CD14-positive monocyte (primary cell): Measurements from ENCODE around the gene TRHDE. TPM values are rescaled to one million over a fixed set of nuclear protein-coding genes. Genes with fewer than 3 reads are reported as not detected.

ENCODE experiments used
- DNase-seq, 3 donors: peaks; one replicate each; pipeline ENCODE4 v3.0.0-alpha.2; 2011 to 2022
- H2AFZ ChIP-seq: 2 replicates; pipeline ENCODE4 v1.6.0; 2012; ENCODE audit warnings: mild to moderate bottlenecking, low read depth, low read length, inconsistent platforms; ENCODE audit not compliant: insufficient read depth, poor library complexity, severe bottlenecking
- H3K27ac ChIP-seq, 2 donors: 1 replicate in 1 of 2; 2 replicates in 1 of 2; pipeline ENCODE4 v1.5.1; 2012 to 2013; ENCODE audit warnings: low read length in 2 of 2, control low read depth in 1 of 2, inconsistent platforms in 1 of 2, low read depth in 1 of 2, mild to moderate bottlenecking in 1 of 2
- H3K27me3 ChIP-seq, 2 donors: one replicate each; pipeline versions ENCODE4 v1.6.0 to v1.6.1; 2011 to 2013; ENCODE audit warnings: low read length in 2 of 2; ENCODE audit not compliant: control insufficient read depth in 2 of 2, insufficient read depth in 2 of 2
- H3K36me3 ChIP-seq, 2 donors: replicated peaks in 1 of 2; 1 replicate in 1 of 2; 2 replicates in 1 of 2; pipeline versions ENCODE4 v1.5.1 to v1.6.1; 2012 to 2013; ENCODE audit warnings: low read length in 2 of 2, control low read depth in 1 of 2, inconsistent platforms in 1 of 2, mild to moderate bottlenecking in 1 of 2; ENCODE audit not compliant: insufficient read depth in 2 of 2, control insufficient read depth in 1 of 2
- H3K4me1 ChIP-seq, 2 donors: 1 replicate in 1 of 2; 2 replicates in 1 of 2; pipeline versions ENCODE4 v1.5.1 to v1.6.1; 2012 to 2013; ENCODE audit warnings: low read length in 2 of 2, control low read depth in 1 of 2, inconsistent platforms in 1 of 2, mild to moderate bottlenecking in 1 of 2, moderate library complexity in 1 of 2; ENCODE audit not compliant: insufficient read depth in 2 of 2, control insufficient read depth in 1 of 2
- H3K4me2 ChIP-seq: replicated peaks from 2 replicates; pipeline ENCODE3; 2012; ENCODE audit warnings: low read length, moderate library complexity, mild to moderate bottlenecking; ENCODE audit not compliant: poor library complexity, severe bottlenecking; ENCODE audit errors: extremely low read depth
- H3K4me3 ChIP-seq, 3 experiments: fragments of 200-600 bp in 1 of 3; sonication (generic) in 1 of 3; replicated peaks in 1 of 3; 1 replicate in 2 of 3; 2 replicates in 1 of 3; pipeline ENCODE4 v1.5.1; 2011 to 2013; ENCODE audit warnings: low read length in 3 of 3, mild to moderate bottlenecking in 3 of 3, control low read depth in 2 of 3, low read depth in 2 of 3, inconsistent platforms in 1 of 3, moderate library complexity in 1 of 3
- H3K79me2 ChIP-seq: 2 replicates; pipeline ENCODE4 v1.6.0; 2012; ENCODE audit warnings: mild to moderate bottlenecking, control low read depth, inconsistent platforms, low read length, moderate library complexity; ENCODE audit not compliant: insufficient read depth
- H3K9ac ChIP-seq: 2 replicates; pipeline ENCODE4 v1.6.0; 2017; ENCODE audit warnings: low read length, mild to moderate bottlenecking; ENCODE audit not compliant: insufficient read depth, poor library complexity, severe bottlenecking
- H3K9me3 ChIP-seq, 2 donors: replicated peaks in 1 of 2; 1 replicate in 1 of 2; 2 replicates in 1 of 2; pipeline versions ENCODE4 v1.5.1 to v1.6.1; 2012 to 2013; ENCODE audit warnings: low read length in 2 of 2, control low read depth in 1 of 2; ENCODE audit not compliant: control insufficient read depth in 1 of 2, insufficient read depth in 1 of 2
- H4K20me1 ChIP-seq: 2 replicates; pipeline ENCODE4 v1.6.0; 2012; ENCODE audit warnings: mild to moderate bottlenecking, low read length, control low read depth, moderate library complexity; ENCODE audit not compliant: insufficient read depth
- H3K27ac Mint-ChIP-seq, 7 donors: one replicate each; pipeline ENCODE4 v1.8.0; 2020; ENCODE audit warnings: mild to moderate bottlenecking in 7 of 7, mixed read lengths in 7 of 7, moderate library complexity in 6 of 7, inconsistent platforms in 2 of 7
- H3K27me3 Mint-ChIP-seq, 3 donors: one replicate each; pipeline ENCODE4 v1.8.0; 2021 to 2022; ENCODE audit warnings: low read depth in 3 of 3, mild to moderate bottlenecking in 3 of 3, mixed read lengths in 3 of 3, moderate library complexity in 3 of 3, inconsistent platforms in 1 of 3
- H3K36me3 Mint-ChIP-seq, 2 donors: one replicate each; pipeline ENCODE4 v1.8.0; 2020; ENCODE audit warnings: mixed read lengths in 2 of 2, inconsistent platforms in 1 of 2, mild to moderate bottlenecking in 1 of 2
- H3K4me1 Mint-ChIP-seq: one replicate; pipeline ENCODE4 v1.8.0; 2020; ENCODE audit warnings: mild to moderate bottlenecking, mixed read lengths
- H3K4me3 Mint-ChIP-seq, 2 donors: one replicate each; pipeline ENCODE4 v1.8.0; 2020; ENCODE audit warnings: mild to moderate bottlenecking in 2 of 2, mixed read lengths in 2 of 2, moderate library complexity in 1 of 2
- H3K9me3 Mint-ChIP-seq, 7 donors: one replicate each; pipeline ENCODE4 v1.8.0; 2020 to 2022; ENCODE audit warnings: mixed read lengths in 7 of 7, mild to moderate bottlenecking in 6 of 7, moderate library complexity in 6 of 7, inconsistent platforms in 2 of 7
- CTCF ChIP-seq: fragments of 200-600 bp; IDR thresholded peaks from one replicate; pipeline ENCODE4 v1.8.0; 2022; ENCODE audit warnings: antibody characterized with exemption, mild to moderate bottlenecking
- WGBS: methylation state at CpG from one replicate; pipeline ENCODE4 v1.1.5; 2013; ENCODE audit warnings: missing lambda C conversion rate; ENCODE audit not compliant: insufficient coverage; 5-methylcytosine and 5-hydroxymethylcytosine counted together
- intact Hi-C, 2 donors: fragments of 100-400 bp; cut with micrococcal nuclease; formaldehyde crosslinking; loops; one replicate each; pipeline versions ENCODE4 v1.15.0 to v1.15.1; 2023
- polyA plus RNA-seq, 3 donors: library from polyadenylated mRNA; depleted of rRNA in 1 of 3; unstranded in 2 of 3; stranded (reverse) in 1 of 3; fragments of 300-500 nt in 2 of 3; fragments of >200 nt in 1 of 3; fragmentation: Illumina TruSeq in 2 of 3; gene quantifications; 1 replicate in 2 of 3; 2 replicates in 1 of 3; pipeline ENCODE4 v1.2.3, GENCODE V29; 2012 to 2021

The TRHDE gene
- polyA plus RNA-seq, 3 donors = not detected

GRCh38 chr12:72677139-72677538 lies 405.0 kb downstream of the TRHDE start:
- no peaks in the 10 kb centered on the region for H3K27me3 ChIP-seq
- H4K20me1 ChIP-seq = no peaks in the 10 kb centered on the region
- no peaks in the 10 kb centered on the region for H3K36me3 Mint-ChIP-seq
- H3K4me3 Mint-ChIP-seq = no peak overlapping the region
- no peak overlapping the region for H2AFZ ChIP-seq
- H3K9ac ChIP-seq = no peak overlapping the region
- peaks cover 30% of the 10 kb centered on the region for H3K4me1 Mint-ChIP-seq
- H3K36me3 ChIP-seq = no peaks in the 10 kb centered on the region
- H3K79me2 ChIP-seq = no peaks in the 10 kb centered on the region
- peaks cover 11 to 26% of the 10 kb centered on the region in 2 donors for H3K4me1 ChIP-seq
- peak overlapping the region in 1 of 7 donors; percentile 21 for H3K27ac Mint-ChIP-seq
- no peak for DNase-seq
- no peak overlapping the region for H3K4me2 ChIP-seq
- no peak overlapping the region for H3K27ac ChIP-seq
- no peak for TF ChIP-seq CTCF
- intact Hi-C loops = no loop called here
- H3K4me3 ChIP-seq = no peak overlapping the region
- no peaks in the 10 kb centered on the region for H3K9me3 ChIP-seq
- peaks cover 0 to 5% (median 0%) of the 10 kb centered on the region in 7 donors for H3K9me3 Mint-ChIP-seq
- peaks cover 0 to 2% (median 0%) of the 10 kb centered on the region in 3 donors for H3K27me3 Mint-ChIP-seq

- DNase-seq = no peak
These were observed 405.7 kb downstream of the TRHDE start for GRCh38 chr12:72677846-72678245.

More at GRCh38 chr12:72677846-72678245, 405.7 kb downstream of the TRHDE start:
- no peaks in the 10 kb centered on the region for H3K36me3 ChIP-seq
- no peak overlapping the region for H2AFZ ChIP-seq
- H3K4me3 ChIP-seq = no peak overlapping the region
- H3K4me1 ChIP-seq = peaks cover 11 to 26% of the 10 kb centered on the region in 2 donors
- WGBS = no CpG with 5 or more reads among the region's 2 CpGs
- H3K9ac ChIP-seq = no peak overlapping the region
- H3K79me2 ChIP-seq = no peaks in the 10 kb centered on the region
- no peak overlapping the region for H3K27ac Mint-ChIP-seq
- no peaks in the 10 kb centered on the region for H3K27me3 ChIP-seq
- H3K36me3 Mint-ChIP-seq = no peaks in the 10 kb centered on the region
- no peak overlapping the region for H3K4me3 Mint-ChIP-seq
- H3K9me3 Mint-ChIP-seq = peaks cover 0 to 5% (median 0%) of the 10 kb centered on the region in 7 donors
- no peak overlapping the region for H3K4me2 ChIP-seq
- intact Hi-C loops = no loop called here
- peaks cover 0 to 2% (median 0%) of the 10 kb centered on the region in 3 donors for H3K27me3 Mint-ChIP-seq
- H3K4me1 Mint-ChIP-seq = peaks cover 26% of the 10 kb centered on the region
- no peak for TF ChIP-seq CTCF
- H4K20me1 ChIP-seq = no peaks in the 10 kb centered on the region
- no peak overlapping the region for H3K27ac ChIP-seq
- no peaks in the 10 kb centered on the region for H3K9me3 ChIP-seq
